ENCODE measurements around the gene CCDC134. TPM values are rescaled to one million over a fixed set of nuclear protein-coding genes. Genes with fewer than 3 reads are reported as not detected.

Gene CCDC134
- total and polyA plus RNA-seq, 2 donors from 2014 or later: 5.0 to 12.2 TPM

DNA sequence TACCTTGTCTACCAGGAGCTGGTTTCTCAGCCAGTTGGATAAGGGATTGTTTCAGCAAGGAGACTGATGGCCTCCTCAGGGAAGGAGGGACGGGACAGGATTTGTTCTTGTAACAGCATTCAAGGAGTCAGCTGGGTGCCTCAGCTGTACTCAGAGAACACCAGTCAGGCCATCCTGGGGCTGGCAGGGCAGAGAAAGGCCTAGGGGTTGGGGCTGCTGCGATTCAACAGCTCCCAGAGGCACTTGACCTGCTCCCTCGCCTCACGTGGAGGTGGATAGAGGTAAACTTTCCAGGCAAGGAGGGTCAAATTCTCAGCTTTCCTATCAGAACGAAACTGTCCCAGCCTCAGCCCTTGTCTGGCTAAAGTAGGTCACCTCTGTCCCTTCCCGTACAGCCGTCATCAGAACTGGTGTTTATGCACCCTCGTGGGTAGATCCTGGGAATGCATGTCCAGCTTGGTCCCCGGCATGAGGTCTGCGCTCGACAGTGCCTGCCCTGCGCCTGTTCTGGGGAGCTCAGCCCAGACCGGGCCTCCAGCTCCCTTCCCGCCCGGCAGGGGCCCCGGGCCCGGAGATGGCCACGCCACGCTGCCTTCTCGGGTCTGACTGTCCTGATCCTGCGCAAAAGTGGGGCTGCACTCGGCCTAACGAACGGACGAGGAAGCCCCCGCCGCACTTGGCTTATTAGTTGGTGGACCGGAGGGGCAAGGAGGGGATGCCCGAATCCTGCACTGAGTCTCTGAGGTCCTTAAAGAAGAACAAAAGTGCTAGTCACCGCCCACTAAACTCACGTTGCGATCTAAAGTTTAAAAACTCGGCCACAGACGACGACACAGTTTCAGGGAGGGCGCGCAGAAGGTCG lies 762 bp upstream of the CCDC134 start:
- Histone ChIP-seq H3K4me1 (ENCODE audit: control insufficient read depth in 2 of 3, insufficient read depth in 2 of 3, low read depth in 1 of 3, low read length in 3 of 3) (peaks cover 0 to 17% (median 7%) of the 10 kb centered on the region in 3 donors), H3K9me3 (ENCODE audit: control insufficient read depth in 2 of 3, insufficient read depth in 1 of 3, low read length in 3 of 3) (no peaks in the 10 kb centered on the region), H3K27ac (ENCODE audit: low read depth in 2 of 2, low read length in 2 of 2) (peak overlapping the region; percentile 91 to 93), H3K36me3 (ENCODE audit: control insufficient read depth in 2 of 3, insufficient read depth in 3 of 3, low read length in 3 of 3) (no peaks in the 10 kb centered on the region), H3K9ac (ENCODE audit: low read length in 3 of 3) (peak overlapping the region; percentile 75 to 89 (median 76)), H3K27me3 (ENCODE audit: control insufficient read depth, insufficient read depth, low read length) (no peaks in the 10 kb centered on the region), H3K4me3 (ENCODE audit: low read length in 3 of 3) (peak overlapping the region; percentile 79 to 91 (median 82))
- TF ChIP-seq, protein P1, sequence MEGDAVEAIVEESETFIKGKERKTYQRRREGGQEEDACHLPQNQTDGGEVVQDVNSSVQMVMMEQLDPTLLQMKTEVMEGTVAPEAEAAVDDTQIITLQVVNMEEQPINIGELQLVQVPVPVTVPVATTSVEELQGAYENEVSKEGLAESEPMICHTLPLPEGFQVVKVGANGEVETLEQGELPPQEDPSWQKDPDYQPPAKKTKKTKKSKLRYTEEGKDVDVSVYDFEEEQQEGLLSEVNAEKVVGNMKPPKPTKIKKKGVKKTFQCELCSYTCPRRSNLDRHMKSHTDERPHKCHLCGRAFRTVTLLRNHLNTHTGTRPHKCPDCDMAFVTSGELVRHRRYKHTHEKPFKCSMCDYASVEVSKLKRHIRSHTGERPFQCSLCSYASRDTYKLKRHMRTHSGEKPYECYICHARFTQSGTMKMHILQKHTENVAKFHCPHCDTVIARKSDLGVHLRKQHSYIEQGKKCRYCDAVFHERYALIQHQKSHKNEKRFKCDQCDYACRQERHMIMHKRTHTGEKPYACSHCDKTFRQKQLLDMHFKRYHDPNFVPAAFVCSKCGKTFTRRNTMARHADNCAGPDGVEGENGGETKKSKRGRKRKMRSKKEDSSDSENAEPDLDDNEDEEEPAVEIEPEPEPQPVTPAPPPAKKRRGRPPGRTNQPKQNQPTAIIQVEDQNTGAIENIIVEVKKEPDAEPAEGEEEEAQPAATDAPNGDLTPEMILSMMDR (IDR thresholded peaks at IDR 0.05; ENCODE audit: borderline replicate concordance, extremely low read depth, insufficient read depth): no peak
- intact Hi-C loops (cut with DNase I): no loop called here
- FAIRE-seq (no peak), DNase-seq (peak; percentile 40 to 79 (median 65))

DNA sequence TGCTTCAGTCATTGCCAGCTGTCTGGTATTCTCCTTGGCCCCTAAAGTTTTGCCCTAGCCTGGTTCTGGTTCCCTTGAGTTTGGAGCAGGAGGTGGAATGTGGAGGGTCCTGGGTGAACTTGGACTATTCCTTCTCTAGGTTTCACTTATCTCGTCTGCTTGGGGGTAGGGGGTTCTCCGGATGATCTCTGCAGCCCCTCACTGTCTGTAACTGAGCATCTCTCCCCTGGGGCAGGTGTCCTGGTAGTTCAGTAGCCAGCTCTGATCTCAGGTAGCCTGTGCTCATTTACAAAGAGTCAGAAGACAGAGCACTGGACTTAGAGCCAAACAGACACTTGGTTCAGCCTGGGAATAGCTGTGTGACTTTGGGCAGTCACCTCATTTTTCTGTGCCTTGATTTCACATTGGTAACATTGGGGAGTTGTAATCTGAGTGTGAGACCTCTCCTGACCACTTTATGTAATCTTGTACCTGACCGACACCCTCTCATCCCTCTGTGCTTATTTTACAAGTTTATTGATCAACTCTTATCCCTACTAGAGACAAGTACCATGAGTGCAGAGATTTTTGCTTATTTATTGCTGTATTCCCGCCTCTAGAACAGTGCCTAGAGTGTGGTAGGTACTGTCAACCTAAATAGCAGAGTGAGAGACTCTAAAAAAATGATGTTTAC lies 804 bp downstream of the CCDC134 start:
- TF ChIP-seq, protein P1 (IDR thresholded peaks at IDR 0.05; ENCODE audit: borderline replicate concordance, extremely low read depth, insufficient read depth): no peak
- peak overlapping the region; percentile 62 to 93 for H3K27ac ChIP-seq (ENCODE audit: low read depth in 2 of 2, low read length in 2 of 2)
- DNase-seq (peak in 1 of 5 donors; percentile 0), FAIRE-seq (no peak)
- no peaks in the 10 kb centered on the region for H3K27me3 ChIP-seq (ENCODE audit: control insufficient read depth, insufficient read depth, low read length)
- intact Hi-C loops (cut with DNase I): no loop called here
- peaks cover 0 to 17% (median 7%) of the 10 kb centered on the region in 3 donors for H3K4me1 ChIP-seq (ENCODE audit: control insufficient read depth in 2 of 3, insufficient read depth in 2 of 3, low read depth in 1 of 3, low read length in 3 of 3)
- no peaks in the 10 kb centered on the region for H3K9me3 ChIP-seq (ENCODE audit: control insufficient read depth in 2 of 3, insufficient read depth in 1 of 3, low read length in 3 of 3)
- no peaks in the 10 kb centered on the region for H3K36me3 ChIP-seq (ENCODE audit: control insufficient read depth in 2 of 3, insufficient read depth in 3 of 3, low read length in 3 of 3)
- H3K4me3 ChIP-seq (ENCODE audit: low read length in 3 of 3): peak overlapping the region; percentile 79 to 91 (median 82)
- peak overlapping the region; percentile 76 to 89 (median 81) for H3K9ac ChIP-seq (ENCODE audit: low read length in 3 of 3)

DNA sequence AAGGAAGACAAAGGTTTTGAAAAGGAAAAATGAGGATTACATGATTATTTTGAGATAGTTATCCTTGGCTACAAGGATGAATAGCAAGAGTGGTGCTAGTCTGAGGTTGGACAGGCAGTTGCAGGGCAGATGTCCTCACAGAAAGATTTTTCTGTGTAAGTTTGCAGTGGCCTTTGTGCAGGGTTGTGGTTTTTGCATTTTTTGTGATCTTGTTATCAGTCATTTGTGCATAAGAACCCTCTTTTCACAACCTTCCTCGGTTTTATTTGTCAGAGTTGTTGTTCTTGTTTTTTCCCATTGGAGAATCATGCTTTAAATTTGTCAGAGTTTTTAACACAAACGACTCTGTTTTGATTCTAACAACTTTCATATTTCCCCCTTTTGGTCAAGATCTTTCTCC lies 1.4 kb downstream of the CCDC134 start:
- TF ChIP-seq, protein P1 (IDR thresholded peaks at IDR 0.05; ENCODE audit: borderline replicate concordance, extremely low read depth, insufficient read depth): no peak
- Histone ChIP-seq H3K9me3 (ENCODE audit: control insufficient read depth in 2 of 3, insufficient read depth in 1 of 3, low read length in 3 of 3) (no peaks in the 10 kb centered on the region), H3K4me1 (ENCODE audit: control insufficient read depth in 2 of 3, insufficient read depth in 2 of 3, low read depth in 1 of 3, low read length in 3 of 3) (peaks cover 0 to 17% (median 7%) of the 10 kb centered on the region in 3 donors), H3K27me3 (ENCODE audit: control insufficient read depth, insufficient read depth, low read length) (no peaks in the 10 kb centered on the region), H3K9ac (ENCODE audit: low read length in 3 of 3) (peak overlapping the region in 1 of 3 donors; percentile 89), H3K27ac (ENCODE audit: low read depth in 2 of 2, low read length in 2 of 2) (no peak overlapping the region), H3K36me3 (ENCODE audit: control insufficient read depth in 2 of 3, insufficient read depth in 3 of 3, low read length in 3 of 3) (no peaks in the 10 kb centered on the region), H3K4me3 (ENCODE audit: low read length in 3 of 3) (peak overlapping the region in 2 of 3 donors; percentile 82 to 91)
- FAIRE-seq (no peak), DNase-seq (no peak)
- intact Hi-C loops (cut with DNase I): no loop called here
